Mesendoderm (in vitro differentiated cells): ENCODE data around the gene TIAM1.

Experiments
- DNase-seq: peaks from one replicate; pipeline ENCODE4 v3.0.0; 2013
- H2AK5ac ChIP-seq: 2 replicates; pipeline ENCODE4 v1.6.1; 2013; ENCODE audit warnings: low read length, inconsistent platforms
- H2BK120ac ChIP-seq: 2 replicates; pipeline ENCODE4 v1.6.1; 2013; ENCODE audit warnings: low read depth, mild to moderate bottlenecking, low read length, moderate library complexity, mixed read lengths
- H2BK15ac ChIP-seq: replicated peaks from 2 replicates; pipeline ENCODE4 v1.6.1; 2013; ENCODE audit warnings: low read depth, mild to moderate bottlenecking, moderate library complexity
- H2BK5ac ChIP-seq: 2 replicates; pipeline ENCODE4 v1.6.1; 2013; ENCODE audit warnings: low read length, inconsistent platforms
- H3K18ac ChIP-seq: 2 replicates; pipeline ENCODE4 v1.6.1; 2013; ENCODE audit warnings: mild to moderate bottlenecking, low read length, mixed read lengths
- H3K23ac ChIP-seq: one replicate; pipeline ENCODE4 v1.6.1; 2013; ENCODE audit warnings: low read length
- H3K27ac ChIP-seq: 2 replicates; pipeline ENCODE4 v1.5.1; 2013; ENCODE audit warnings: low read depth, mild to moderate bottlenecking, inconsistent platforms, low read length, moderate library complexity
- H3K27me3 ChIP-seq: 2 replicates; pipeline ENCODE4 v1.6.1; 2013; ENCODE audit warnings: low read length, control low read depth, mild to moderate bottlenecking, inconsistent platforms; ENCODE audit not compliant: insufficient read depth, poor library complexity
- H3K36me3 ChIP-seq: 2 replicates; pipeline ENCODE4 v1.6.1; 2013; ENCODE audit warnings: low read length, inconsistent platforms; ENCODE audit not compliant: control insufficient read depth, insufficient read depth
- H3K4ac ChIP-seq: one replicate; pipeline ENCODE4 v1.6.1; 2013; ENCODE audit warnings: low read depth, mild to moderate bottlenecking, low read length, moderate library complexity
- H3K4me1 ChIP-seq: 2 replicates; pipeline ENCODE4 v1.6.1; 2013; ENCODE audit warnings: low read depth, low read length, inconsistent platforms; ENCODE audit not compliant: control insufficient read depth
- H3K4me2 ChIP-seq: 2 replicates; pipeline ENCODE4 v1.6.1; 2013; ENCODE audit warnings: low read length
- H3K4me3 ChIP-seq: 2 replicates; pipeline ENCODE4 v1.5.1; 2013; ENCODE audit warnings: mild to moderate bottlenecking, low read length
- H3K56ac ChIP-seq: one replicate; pipeline ENCODE4 v1.6.1; 2013; ENCODE audit warnings: low read length
- H3K79me1 ChIP-seq: 2 replicates; pipeline ENCODE4 v1.6.1; 2013; ENCODE audit warnings: low read length, inconsistent platforms
- H3K79me2 ChIP-seq: 2 replicates; pipeline ENCODE4 v1.6.1; 2013; ENCODE audit warnings: mild to moderate bottlenecking, low read length; ENCODE audit not compliant: control insufficient read depth, insufficient read depth
- H3K9ac ChIP-seq: 2 replicates; pipeline ENCODE4 v1.6.1; 2013; ENCODE audit warnings: low read length, inconsistent platforms
- H4K5ac ChIP-seq: one replicate; pipeline ENCODE4 v1.6.1; 2013; ENCODE audit warnings: low read length
- H4K8ac ChIP-seq: one replicate; pipeline ENCODE4 v1.6.1; 2013; ENCODE audit warnings: low read depth, mild to moderate bottlenecking, control low read depth, low read length, moderate library complexity
- WGBS: extraction: QIAGEN DNeasy Blood & Tissue Kit; methylation state at CpG from one replicate; pipeline ENCODE4 v1.1.7; 2013; ENCODE audit warnings: low lambda C conversion rate, missing lambda C conversion rate; ENCODE audit not compliant: insufficient coverage; ENCODE audit errors: extremely low coverage; 5-methylcytosine and 5-hydroxymethylcytosine counted together

TIAM1 gene

DNA sequence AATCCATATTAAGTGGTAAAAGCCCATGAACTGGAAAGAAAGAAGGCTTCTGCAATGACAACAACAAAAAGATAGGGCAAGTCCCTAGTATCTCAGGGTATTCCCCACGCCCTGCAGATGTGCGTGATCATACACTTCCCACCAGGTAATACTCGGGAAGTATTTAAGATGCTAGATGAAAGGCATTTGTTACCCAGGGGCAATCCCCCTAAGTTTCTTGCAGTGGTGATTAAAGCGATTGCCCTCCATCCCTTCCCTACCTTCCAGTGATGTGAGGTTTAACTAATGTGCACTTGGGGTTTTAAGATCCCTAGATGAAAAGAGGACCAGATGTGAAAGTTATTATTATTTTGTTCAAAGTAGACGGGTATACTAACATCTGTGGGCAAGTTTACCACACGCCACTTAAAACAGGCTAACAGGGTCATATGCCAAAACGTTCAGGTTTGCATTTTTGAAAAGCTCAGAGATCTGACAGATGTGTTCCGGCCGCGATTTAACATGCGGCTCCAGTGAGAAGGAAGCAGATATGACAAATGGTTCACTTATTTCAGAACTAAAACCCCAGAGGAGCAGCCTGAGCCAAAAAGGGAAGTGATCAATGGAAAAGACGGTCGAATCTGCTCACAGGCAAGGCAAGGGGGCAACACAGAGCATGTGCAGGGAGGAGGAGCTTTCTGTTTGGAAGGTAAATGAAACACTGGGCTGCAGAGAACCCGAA, 17.4 kb downstream of the TIAM1 start:
- no peak overlapping the region for H4K5ac ChIP-seq

DNA sequence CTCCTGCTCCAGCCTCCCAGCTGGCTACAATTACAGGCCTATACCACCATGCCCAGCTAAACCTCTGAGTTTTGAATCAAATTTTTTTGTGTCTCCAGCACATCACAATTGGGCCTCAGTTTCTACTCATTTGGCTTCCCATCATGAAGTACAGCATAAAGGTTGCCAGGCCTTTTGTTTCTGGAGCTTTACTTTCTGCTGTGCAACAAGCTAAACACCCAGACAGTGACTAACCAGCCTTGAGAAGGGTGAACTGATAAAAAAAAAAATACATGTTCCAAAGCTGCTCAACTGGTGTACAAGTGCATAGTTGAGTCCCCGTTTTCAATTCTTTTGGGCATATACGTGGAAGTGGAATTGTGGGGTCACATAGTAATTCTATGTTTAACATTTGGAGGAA, 25.1 kb downstream of the TIAM1 start:
- no CpG with 5 or more reads among the region's 2 CpGs for WGBS
- Histone ChIP-seq H2BK5ac (no peak overlapping the region), H3K4ac (no peak overlapping the region), H3K18ac (no peak overlapping the region), H4K5ac (no peak overlapping the region), H3K36me3 (no peaks in the 10 kb centered on the region), H3K27me3 (no peaks in the 10 kb centered on the region), H3K27ac (no peak overlapping the region), H4K8ac (no peak overlapping the region), H3K79me2 (no peaks in the 10 kb centered on the region), H3K9ac (no peak overlapping the region), H3K23ac (no peak overlapping the region), H3K56ac (no peak overlapping the region), H2BK15ac (no peak overlapping the region), H3K79me1 (no peaks in the 10 kb centered on the region), H2AK5ac (no peak overlapping the region), H3K4me1 (peaks cover 8% of the 10 kb centered on the region), H2BK120ac (no peak overlapping the region), H3K4me2 (no peak overlapping the region), H3K4me3 (no peak overlapping the region)
- DNase-seq, result no peak

More for the DNA sequence above, 17.4 kb downstream of the TIAM1 start:
- WGBS, result no CpG with 5 or more reads among the region's 14 CpGs
- no peaks in the 10 kb centered on the region for H3K27me3 ChIP-seq
- H3K4me1 ChIP-seq, result no peaks in the 10 kb centered on the region
- H2BK120ac ChIP-seq, result no peak overlapping the region
- no peak overlapping the region for H3K9ac ChIP-seq
- no peaks in the 10 kb centered on the region for H3K36me3 ChIP-seq
- no peak overlapping the region for H3K23ac ChIP-seq
- no peaks in the 10 kb centered on the region for H3K79me1 ChIP-seq
- H2AK5ac ChIP-seq, result no peak overlapping the region
- no peak overlapping the region for H3K4me2 ChIP-seq
- H4K8ac ChIP-seq, result no peak overlapping the region
- H2BK15ac ChIP-seq, result no peak overlapping the region
- H3K4ac ChIP-seq, result no peak overlapping the region
- H3K27ac ChIP-seq, result no peak overlapping the region
- H3K18ac ChIP-seq, result no peak overlapping the region
- H2BK5ac ChIP-seq, result no peak overlapping the region
- no peaks in the 10 kb centered on the region for H3K79me2 ChIP-seq
- H3K56ac ChIP-seq, result no peak overlapping the region
- no peak overlapping the region for H3K4me3 ChIP-seq
- DNase-seq, result no peak

DNA sequence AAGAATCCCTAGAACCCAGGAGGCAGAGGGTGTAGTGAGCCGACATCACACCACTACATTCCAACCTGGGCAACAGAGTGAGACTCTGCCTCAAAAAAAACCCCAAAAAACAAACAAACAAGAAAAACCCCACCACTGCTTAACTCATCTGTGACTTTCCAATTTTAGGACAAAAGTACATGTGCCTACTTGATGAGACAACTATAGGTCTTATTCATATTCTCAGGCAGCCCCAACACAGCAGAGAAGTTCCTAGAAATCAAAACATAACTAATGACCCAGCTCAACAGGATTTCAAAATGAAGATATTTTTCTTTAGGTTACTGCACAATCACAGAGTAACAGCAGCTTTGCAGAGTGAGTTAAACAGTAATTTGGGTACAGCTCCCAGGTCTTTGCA, 26.4 kb downstream of the TIAM1 start:
- Histone ChIP-seq H3K18ac (no peak overlapping the region), H3K79me1 (no peaks in the 10 kb centered on the region), H2BK120ac (no peak overlapping the region), H2BK15ac (no peak overlapping the region), H3K79me2 (no peaks in the 10 kb centered on the region), H2AK5ac (no peak overlapping the region), H4K8ac (no peak overlapping the region), H3K36me3 (no peaks in the 10 kb centered on the region), H3K9ac (no peak overlapping the region), H3K56ac (peak overlapping the region; percentile 17), H2BK5ac (no peak overlapping the region), H3K23ac (no peak overlapping the region), H3K4me1 (peaks cover 8% of the 10 kb centered on the region), H3K4me3 (no peak overlapping the region), H4K5ac (no peak overlapping the region), H3K4me2 (no peak overlapping the region), H3K27ac (no peak overlapping the region), H3K4ac (no peak overlapping the region), H3K27me3 (no peaks in the 10 kb centered on the region)
- no CpG with 5 or more reads among the region's 1 CpG for WGBS
- no peak for DNase-seq

DNA sequence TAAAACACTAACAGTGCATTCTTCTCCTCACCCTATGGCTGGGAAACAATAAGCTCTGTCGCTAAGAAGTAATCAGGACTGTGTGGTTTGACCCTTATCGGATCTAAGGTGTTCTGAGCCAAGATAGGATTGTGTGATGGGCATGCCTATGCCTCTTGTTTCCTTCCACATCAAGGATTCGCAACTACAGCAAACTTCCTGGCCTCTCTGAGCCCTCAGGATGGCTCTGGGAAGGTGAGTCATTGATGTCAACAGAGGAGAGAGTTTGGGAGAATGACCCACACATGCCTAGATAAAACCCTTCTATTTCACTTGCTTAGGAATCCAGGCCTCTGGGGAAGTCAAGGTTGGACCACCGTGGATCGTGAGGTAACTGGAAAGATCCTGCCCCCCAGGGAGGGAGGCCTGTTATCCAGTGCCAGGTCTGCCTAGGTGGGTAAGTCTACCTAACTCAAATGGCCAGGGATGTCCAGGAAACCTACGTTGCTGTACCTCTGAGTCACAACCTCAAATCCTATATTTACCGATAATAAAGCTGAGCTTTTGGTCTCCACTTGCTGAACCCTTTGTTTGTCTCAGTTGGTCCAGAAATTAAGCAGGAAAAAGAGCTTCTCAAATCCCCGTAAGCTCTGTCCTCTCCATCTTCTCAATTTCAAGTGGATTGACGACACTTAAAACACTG, 27.4 kb downstream of the TIAM1 start:
- Histone ChIP-seq H3K23ac (no peak overlapping the region), H3K56ac (peak overlapping the region; percentile 2), H3K79me1 (no peaks in the 10 kb centered on the region), H3K4me2 (no peak overlapping the region), H2BK15ac (no peak overlapping the region), H3K4me3 (no peak overlapping the region), H3K4ac (no peak overlapping the region), H2BK5ac (no peak overlapping the region), H3K79me2 (no peaks in the 10 kb centered on the region), H3K4me1 (peaks cover 8% of the 10 kb centered on the region), H3K18ac (no peak overlapping the region), H3K36me3 (no peaks in the 10 kb centered on the region), H2AK5ac (no peak overlapping the region), H3K27me3 (no peaks in the 10 kb centered on the region), H4K5ac (no peak overlapping the region), H3K27ac (peak overlapping the region; percentile 46), H3K9ac (no peak overlapping the region), H4K8ac (no peak overlapping the region), H2BK120ac (no peak overlapping the region)
- peak; percentile 91 for DNase-seq
- WGBS, result no CpG with 5 or more reads among the region's 9 CpGs

DNA sequence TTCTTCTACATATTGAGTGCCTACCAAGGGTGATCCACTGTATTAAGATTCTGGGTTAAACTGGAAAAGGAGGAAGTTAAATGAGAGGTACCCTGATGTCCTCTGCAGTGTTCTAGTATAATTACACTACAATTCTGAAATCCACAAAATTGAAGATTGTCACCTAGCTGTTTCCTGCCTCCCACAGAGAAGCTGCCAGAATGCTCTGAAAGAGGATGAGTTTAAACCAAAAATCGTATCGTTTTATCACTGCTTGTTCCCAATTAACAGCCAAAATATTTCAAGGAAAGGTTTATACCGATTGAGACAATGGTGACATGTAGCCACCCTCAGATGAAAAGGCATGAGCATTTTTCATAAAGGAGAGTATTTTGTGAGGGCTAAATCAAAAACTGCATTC, 28.0 kb downstream of the TIAM1 start:
- Histone ChIP-seq H2BK5ac (no peak overlapping the region), H4K8ac (no peak overlapping the region), H3K56ac (no peak overlapping the region), H3K4ac (no peak overlapping the region), H3K36me3 (no peaks in the 10 kb centered on the region), H3K4me1 (peaks cover 10% of the 10 kb centered on the region), H3K4me2 (no peak overlapping the region), H3K27me3 (no peaks in the 10 kb centered on the region), H3K27ac (peak overlapping the region; percentile 44), H3K79me1 (no peaks in the 10 kb centered on the region), H3K23ac (no peak overlapping the region), H2BK15ac (no peak overlapping the region), H3K18ac (no peak overlapping the region), H2BK120ac (no peak overlapping the region), H3K79me2 (no peaks in the 10 kb centered on the region), H3K4me3 (no peak overlapping the region), H4K5ac (no peak overlapping the region), H3K9ac (no peak overlapping the region), H2AK5ac (no peak overlapping the region)
- no peak for DNase-seq
- WGBS, result no CpG with 5 or more reads among the region's 3 CpGs
